GM19035 (cell line): ENCODE data around the gene AURKAIP1.
"Not testable (repeated sequence)": the region's sequence is repeated elsewhere in the genome, so short reads cannot be mapped to it uniquely, and the experiment has no call there.

Experiments used
- ATAC-seq: cut with Tn5 transposase; IDR thresholded peaks from one replicate; pipeline ENCODE4 v1.9.1; 2021; ENCODE audit not compliant: unreplicated experiment

The AURKAIP1 gene

DNA sequence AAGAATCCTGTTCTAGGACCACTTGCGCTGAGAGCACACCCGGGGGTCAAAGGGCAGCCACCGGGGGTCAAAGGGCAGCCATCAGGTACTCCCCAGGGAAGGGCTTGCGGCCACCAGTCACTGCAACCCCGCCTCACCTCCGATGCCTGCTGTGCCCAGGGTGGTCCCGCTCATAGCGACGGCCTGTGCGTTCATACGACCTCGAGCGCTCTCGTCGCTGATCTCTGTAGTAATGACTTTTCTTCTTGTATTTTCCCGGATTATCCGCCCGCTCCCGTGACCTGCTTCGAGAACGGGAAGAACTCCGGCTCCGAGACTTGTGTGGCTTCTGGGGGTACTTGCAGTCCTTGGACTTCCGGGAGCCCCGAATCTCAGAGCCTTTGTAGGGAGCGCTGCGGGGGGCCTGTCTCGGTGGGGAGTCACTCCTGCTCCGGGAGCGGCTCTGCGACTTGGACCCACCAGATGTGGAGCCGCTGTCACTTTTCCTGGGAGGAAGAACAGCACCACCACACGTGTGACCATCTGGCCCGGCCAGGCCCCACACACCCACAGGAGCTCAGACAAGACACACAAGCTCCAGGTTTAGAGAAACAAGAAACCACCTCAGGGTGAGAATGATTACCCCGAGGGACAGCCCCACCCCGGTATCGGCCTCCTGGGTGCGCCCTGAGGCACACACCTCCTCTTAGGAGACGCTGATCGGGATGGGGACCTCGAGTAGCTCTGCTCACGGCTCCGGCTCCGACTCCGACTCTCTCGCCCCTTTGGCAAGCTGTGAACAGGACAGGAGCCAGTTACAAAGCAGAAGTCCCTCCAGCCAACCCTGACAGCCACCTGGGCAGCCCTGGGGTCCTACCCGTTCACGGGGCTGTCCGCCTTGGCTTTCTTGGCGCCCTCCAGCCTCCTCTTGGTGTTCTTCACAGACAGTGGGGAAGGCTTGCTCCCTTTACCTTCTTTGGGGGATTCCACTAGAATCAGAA is 12.4 kb upstream of the AURKAIP1 start:
- no peak for ATAC-seq

DNA sequence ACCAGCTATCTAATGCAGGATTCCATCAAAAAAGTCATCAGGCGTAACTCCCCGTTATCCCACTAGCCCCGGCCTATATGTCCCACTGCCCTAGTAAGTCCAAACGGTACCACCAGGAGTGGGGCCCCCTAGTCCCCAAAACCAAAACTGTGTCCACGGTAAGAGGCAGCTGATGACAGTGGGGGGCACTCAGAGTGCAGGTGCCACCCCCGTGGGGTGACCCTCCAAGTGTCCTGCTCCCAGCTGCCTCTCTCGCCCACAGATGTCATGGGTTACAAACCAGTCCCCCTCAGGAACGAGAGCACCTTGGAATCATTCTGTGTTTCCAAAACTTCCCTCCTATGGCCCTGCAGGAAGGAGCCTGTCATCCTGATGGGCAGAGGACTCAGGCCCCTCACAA is 10.9 kb upstream of the AURKAIP1 start:
- no peak for ATAC-seq

DNA sequence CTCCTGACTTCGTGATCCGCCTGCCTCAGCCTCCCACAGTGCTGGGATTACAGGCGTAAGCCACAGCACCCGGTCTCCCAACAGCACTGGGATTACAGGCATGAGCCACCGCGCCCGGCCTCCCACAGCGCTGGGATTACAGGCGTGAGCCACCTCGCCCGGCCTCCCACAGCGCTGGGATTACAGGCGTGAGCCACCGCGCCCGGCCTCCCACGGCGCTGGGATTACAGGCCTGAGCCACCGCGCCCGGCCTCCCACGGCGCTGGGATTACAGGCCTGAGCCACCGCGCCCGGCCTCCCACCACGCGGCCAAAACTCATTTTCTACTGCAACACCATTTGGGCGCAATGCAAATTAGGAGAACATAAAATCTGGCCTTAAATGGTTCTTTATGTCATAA is 10.3 kb upstream of the AURKAIP1 start:
- not testable (repeated sequence) for ATAC-seq

DNA sequence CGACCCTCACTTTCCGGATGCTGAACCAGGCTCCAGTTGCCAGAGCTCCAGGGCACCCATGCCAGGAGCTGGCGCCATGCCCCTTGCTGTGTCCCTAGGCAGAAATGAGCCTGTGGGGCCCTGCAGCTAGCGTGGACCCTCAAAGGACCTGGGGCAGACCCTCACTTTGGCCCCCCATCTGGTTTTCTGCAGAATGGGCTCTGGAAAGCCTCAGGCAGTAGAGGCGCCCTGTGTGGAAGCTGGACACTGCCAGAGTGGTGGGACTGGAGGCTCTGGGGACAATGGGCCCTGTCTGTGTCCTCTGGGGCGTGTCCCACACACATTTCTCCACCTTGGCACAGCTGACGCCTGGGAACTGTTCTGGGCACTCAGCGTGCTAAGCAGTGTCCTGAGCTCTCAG is 6.3 kb upstream of the AURKAIP1 start:
- ATAC-seq, result no peak

DNA sequence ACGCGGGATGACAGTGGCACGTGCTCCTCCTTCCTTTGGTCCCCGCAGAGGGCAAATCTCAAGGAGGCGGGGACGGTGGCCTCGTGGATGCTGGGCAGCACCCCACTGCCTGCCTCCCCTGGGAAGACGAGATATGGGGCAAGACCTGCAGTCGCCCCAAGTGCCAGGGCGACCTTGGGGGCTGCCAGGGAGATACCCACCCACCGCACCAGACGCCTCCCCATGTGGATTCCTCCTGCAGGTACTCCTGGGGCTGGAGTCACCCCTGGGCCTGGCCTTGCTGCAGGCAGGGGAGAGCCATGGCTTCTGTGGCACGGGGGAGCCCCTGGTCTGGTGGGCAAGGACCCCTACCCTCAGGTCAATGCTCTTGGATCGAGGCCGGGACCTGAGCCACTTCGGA is 5.9 kb upstream of the AURKAIP1 start:
- no peak for ATAC-seq

DNA sequence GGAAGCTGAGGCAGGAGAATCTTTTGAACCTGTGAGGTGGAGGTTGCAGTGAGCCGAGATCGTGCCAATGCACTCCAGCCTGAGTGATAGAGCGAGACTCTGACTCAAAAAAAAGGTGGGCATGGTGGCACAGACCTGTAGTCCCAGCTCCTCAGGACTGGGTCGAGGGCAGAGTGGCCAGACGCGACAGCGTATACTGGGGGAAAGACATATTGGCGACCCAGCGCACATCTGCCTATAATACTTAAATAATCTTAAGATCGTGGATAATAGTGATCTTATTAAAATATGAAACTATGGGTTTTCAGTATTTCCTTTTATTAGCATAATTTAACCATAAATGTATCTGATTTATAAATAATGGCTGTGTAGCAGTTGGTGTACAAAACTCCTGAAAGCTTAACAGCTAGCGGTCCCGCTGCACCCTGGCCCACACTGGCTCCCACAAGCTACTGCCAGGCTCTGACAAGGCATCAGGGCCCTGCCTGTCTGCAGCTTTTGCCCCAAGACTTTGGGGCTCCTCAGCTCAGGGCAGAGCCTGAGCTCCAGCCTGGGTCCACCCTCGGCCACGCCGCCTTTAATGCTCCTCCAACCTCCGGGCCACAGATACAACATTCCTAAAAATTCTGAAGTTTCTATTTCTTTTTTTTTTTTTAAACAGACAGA is 2.7 kb upstream of the AURKAIP1 start:
- ATAC-seq, result no peak

DNA sequence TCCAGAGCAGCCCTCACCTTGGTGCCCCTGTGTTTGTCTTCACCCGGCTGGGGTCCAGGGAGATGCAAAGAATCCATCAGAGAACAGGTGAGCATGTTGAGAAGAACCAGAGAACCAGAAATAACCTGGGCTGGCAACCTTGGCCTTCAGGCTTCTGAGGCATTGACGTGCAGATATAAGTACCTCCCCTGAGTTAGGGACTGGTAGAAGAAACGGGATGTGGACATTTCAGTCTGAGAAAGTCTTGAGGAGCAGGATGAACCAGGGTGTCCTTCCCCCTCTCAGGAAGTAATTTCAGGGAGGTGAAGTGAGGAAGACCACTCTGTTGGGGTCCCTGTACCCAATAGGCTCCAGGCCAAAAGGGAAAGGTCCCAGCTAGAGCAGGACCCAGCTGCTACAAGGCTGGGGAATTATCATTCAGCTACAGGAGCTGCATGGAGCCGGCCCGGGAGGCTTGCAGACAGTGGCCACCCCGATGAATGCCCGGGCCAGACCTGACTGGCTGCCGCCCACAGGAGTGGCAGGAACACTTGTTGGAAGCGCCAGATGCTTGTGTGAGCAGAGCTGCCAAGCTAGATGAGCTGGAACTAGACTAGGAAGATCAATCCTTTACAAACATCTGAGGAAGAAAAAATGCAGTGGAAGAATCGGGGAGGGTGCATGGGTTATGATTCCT is 1.7 kb upstream of the AURKAIP1 start:
- no peak for ATAC-seq

DNA sequence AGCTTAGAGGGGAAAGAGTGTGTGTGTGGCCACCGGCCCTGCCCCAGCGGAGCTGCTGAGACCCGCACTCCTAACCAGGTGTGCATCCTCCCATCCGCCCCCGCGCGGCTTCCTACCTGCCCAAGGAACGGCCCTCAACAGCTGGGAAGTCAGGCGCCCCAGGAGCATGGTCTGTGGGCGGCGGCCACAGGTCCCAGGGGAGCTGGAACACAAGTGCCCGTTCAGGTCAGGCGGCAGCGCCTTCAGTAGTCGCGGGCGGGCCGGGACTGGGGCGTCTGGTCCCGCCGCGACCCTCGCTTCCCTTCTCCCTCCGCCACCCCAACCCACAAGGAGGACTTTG is 448 bp downstream of the AURKAIP1 start:
- peak; percentile 5 for ATAC-seq

DNA sequence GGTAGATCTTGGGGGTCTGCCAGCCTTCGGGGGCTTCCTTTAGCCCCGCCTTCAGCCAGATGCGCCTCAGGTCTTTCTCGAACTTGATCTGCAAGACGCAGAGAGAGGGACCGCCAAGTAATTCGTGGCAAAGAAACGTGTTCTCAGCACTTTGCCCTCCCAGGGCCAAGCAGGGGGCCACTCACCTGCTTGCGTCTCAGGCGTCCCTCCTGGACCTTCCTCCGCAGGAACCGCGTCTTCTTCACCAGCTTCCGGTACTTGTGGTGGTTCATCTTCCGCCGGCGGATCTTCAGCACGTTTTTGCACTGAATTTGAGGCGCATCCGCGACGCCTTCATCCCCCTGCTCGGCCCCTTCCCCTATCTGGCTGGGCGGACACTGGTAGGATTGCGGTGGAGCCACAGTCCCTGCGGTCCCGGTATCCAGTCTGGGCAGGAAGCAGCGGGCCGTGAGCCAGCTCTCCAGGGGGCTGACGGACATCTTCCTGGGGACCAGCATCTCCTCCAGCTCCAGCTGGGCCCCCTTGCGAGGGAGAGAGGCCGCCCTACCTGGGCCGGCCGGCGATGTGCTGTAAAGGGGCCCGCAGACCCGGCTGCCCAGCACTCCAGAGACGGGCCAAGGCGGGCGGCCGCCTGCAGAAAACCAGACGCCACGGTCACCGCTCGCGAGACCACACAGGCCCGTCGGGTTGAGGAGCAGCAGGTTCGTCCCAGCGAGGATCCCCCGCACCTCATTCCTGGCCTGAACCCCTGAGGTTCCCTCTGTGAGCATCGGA is 1.0 kb downstream of the AURKAIP1 start:
- no peak for ATAC-seq

DNA sequence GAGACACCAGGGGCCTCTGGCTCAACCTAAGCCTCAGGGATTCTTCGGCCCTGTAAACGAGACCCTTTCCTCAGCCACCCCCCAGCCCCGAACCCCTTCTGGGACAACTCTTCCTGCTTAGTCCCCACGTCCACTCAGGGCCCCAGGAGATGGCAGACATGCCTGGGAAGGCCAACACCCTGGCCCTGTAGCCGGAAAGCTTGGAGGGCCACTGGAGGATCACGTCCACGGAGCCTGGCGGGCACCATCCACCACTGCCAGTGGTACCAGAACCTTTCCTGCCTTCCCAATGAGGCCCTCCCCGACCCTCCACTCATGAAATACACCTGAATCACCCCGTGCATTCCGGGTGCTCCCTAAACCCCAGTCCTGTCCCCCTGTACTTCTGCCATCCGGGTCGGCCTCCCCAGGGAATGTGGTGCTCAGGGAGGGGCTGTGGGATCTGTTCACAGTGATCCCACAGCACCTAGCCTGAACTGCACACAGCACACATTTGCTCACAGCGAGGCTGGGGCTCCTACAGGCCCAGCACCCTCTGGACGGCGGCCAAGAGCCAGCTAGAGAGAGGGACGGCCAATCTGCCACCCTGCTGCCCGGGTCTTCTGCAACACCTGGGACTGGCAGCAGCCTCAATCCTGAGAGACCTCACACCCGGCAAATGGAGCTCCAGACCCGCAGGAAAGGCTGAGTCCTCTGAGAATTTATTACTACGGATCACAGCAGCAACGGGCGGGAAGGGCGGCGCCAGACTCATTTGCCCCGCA is 1.8 kb downstream of the AURKAIP1 start:
- no peak for ATAC-seq

DNA sequence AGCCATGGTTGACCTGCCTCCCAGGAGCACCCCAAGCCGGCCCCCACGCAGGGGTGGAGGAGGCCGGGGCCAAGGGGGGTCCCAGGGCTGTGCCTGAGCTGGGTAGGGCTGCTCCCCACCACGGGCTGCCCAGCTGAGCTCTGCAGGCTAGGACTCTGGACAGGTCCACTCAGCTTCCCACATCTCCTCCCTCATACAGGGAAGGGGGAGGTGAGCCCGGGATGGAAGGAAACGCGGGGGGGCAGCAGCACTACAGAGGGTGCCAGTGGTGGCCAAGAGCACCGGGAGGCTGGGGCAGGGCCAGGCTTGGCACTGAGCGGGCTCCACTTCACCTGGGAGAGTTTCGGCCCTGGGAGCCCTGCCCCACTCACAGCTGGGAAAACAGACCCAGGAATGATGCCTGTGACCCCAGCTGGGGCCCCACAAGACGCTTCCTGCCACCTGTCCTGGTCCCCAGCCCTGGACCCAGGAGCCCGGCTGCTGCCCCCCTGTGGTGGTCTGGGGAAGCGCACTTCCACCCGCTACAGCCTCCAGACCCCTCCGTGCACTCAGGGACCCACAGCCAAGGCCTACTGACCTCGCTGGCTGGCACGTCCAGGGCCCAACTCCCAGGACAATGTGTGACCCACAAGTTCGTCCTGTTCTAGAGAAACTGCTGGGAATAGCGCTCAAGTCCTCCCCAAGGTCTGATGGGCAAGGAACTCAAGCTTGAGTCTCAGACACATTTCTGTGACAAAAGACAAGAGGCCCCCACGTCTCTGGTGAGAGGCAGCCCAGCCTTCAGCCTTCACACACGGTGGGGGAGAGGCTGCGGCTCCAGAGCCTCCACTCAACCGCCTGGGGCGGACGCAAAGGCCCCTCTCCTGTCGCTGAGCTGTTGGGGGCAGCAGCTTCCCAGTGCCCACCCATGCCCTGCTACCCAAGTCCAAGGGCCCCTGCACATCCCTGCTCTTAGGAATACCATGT is 3.0 kb downstream of the AURKAIP1 start:
- no peak for ATAC-seq

DNA sequence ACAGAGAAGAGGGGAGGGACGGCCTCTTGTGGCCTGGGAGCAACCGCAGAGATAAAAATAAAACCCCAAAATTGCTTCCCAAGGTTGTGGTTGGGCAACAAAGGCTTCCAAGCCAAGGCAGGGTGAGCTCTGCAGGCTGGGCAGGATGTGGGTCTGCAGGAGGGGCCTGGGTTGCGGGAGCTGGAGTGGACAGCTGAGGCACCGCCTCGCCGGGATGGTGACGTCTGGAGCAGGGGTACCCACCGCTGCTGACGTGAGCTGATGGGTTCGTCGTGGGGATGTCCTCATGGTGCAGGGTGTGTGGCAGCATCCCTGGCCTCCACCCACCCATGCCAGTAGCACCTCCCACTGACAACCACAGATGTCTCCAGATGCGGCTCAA is 3.7 kb downstream of the AURKAIP1 start:
- ATAC-seq, result no peak

DNA sequence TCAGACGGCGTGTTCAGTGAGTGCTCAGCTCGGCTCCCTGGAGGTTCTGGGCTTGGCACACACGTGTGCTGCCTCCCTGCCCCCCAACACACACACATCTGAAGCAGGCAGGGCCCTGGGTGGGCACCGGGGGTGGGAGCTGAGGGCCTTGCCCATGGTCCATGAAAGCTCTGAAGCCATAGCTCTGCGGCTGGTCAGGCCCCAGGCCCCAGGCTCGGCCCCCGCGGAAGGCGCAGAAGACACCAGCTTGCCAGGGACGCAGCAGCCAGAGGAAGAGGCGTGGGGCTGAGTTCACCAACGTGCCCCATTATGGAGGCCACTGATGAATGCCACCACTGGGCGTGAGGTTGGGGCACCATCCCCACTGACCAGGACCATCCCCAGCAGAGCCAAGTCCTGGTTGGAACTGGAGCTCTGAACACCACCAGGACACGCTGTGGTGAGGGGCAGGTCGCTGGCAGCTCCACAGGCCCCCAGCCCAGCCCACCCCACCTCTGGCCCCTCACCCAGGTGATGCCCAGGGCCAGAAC is 4.2 kb downstream of the AURKAIP1 start:
- ATAC-seq, result no peak

DNA sequence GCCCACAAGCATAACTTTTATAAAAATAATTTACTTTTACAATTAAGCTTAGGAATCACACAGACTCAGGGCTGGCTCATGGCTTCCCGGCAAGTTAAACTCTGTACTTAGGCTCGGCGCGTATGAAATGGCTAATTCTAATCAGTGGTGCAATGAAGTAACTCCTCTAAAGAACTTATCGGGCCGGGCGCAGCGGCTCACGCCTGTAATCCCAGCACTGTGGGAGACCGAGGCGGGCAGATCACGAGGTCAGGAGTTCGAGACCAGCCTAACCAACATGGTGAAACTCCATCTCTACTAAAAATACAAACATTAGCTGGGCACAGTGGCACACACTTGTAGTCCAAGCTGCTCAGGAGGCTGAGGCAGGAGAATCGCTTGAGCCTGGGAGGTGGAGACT is 4.9 kb downstream of the AURKAIP1 start:
- not testable (repeated sequence) for ATAC-seq

DNA sequence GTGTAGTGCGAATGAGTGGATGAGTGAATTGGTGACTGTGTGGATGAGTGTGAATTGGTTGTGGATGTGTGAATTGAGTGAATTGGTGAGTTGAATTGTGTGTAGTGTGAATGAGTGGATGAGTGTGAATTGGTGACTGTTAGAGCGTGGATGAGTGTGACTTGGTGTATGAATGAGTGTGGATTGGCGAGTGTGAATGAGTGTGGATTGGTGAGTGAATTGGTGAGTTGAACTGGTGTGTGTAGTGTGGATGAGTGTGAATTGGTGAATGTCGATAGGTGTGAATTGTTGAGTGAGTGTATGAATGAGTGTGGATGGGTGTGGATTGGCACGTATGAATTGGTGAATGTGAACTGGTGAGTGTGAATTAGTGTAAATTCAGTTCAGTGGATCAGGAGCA is 7.7 kb downstream of the AURKAIP1 start:
- ATAC-seq, result no peak

DNA sequence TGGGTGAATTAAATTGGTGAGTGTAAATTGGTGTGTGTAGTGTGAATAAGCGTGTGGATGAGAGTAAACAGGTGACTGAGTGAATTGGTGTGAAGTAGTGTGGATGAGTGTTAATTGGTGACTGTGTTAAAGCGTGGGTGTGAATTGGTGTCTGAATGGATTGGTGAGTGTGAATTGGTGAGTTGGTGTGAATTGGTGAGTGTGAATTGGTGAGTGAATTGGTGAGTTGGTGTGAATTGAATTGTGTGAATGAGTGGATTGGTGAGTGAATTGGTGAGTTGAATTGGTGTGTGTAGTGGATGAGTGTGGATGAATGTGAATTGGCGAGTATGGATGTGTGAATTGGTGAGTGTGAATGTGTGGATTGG is 8.3 kb downstream of the AURKAIP1 start:
- no peak for ATAC-seq

DNA sequence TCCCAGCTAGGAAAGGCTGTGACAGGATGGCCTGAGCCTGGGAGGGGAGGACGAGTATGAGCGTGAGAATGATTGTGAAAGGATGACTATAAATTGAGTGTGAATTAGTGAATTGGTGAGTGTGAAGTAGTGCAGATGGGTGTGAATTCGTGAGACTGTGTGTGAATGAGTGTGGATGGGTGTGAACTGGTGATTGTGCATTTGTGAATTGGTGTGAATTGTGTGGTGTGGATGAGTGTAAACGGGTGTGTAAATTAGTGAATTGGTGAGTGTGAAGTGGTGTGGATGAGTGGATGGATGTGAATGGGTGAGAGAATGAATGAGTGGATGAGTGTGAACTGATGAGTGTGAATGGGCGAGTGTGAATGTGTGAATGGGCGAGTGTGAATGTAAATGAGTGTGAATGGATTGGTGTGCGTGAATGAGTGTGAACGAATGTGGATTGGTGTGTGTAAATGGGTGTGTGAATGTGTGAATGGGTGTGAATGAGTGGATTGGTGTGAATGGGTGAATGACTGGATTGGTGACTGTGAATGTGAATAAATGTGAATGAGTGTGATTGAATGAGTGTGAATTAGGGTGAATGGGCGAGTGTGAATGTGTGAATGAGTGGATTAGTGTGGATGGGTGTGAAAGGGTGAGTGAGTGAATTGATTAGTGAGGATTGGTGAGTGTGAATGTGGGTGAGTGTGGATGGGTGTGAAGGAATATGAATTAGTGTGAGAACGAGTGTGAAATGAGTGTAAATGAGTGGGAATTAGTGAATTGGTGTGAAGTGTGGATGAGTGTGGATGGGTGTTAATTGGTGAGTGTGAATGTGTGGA is 8.9 kb downstream of the AURKAIP1 start:
- no peak for ATAC-seq

DNA sequence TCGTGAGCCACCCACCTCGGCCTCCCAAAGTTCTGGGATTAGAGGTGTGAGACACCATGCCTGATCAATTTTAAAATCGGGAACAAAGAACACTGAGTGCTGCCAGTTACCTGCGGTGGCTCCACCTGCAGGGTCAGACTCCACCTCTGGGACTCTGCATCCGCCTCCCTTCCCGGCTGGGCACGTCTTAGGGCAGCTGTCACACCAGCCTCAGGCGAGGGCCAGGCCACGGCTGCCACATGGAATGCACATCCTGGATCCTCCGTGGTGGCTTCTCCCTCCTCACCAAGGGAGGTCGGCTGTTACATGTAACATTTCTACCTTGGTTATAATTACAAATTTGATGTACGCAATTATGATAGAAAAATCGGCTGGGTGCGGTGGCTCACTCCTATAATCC is 10.7 kb downstream of the AURKAIP1 start:
- ATAC-seq, result no peak
